Adrenal gland (tissue), 5 donors: ENCODE measurements around the gene NME9.
A peak's percentile ranks its signal among the peaks of the same experiment; 100 is the strongest.

Source experiments
- POLR2A ChIP-seq, 2 donors: fragments of 450-650 bp; IDR thresholded peaks; one replicate each; pipeline ENCODE4 v1.6.1; 2017; ENCODE audit warnings: antibody characterized with exemption in 2 of 2, mild to moderate bottlenecking in 2 of 2, moderate library complexity in 1 of 2
- TF ChIP-seq, protein P1 (sequence below), 6 experiments: fragments of 450-650 bp in 4 of 6; fragments of 200-600 bp in 2 of 6; sonication (generic) in 1 of 6; IDR thresholded peaks; 1 replicate in 5 of 6; 2 replicates in 1 of 6; pipeline versions ENCODE4 v1.5.1 to v1.8.0; 2016 to 2021; ENCODE audit warnings: antibody characterized with exemption in 6 of 6, mild to moderate bottlenecking in 2 of 6, moderate library complexity in 1 of 6
- donor health status: DM: no; HTN: no; CAD: no.

DNA sequence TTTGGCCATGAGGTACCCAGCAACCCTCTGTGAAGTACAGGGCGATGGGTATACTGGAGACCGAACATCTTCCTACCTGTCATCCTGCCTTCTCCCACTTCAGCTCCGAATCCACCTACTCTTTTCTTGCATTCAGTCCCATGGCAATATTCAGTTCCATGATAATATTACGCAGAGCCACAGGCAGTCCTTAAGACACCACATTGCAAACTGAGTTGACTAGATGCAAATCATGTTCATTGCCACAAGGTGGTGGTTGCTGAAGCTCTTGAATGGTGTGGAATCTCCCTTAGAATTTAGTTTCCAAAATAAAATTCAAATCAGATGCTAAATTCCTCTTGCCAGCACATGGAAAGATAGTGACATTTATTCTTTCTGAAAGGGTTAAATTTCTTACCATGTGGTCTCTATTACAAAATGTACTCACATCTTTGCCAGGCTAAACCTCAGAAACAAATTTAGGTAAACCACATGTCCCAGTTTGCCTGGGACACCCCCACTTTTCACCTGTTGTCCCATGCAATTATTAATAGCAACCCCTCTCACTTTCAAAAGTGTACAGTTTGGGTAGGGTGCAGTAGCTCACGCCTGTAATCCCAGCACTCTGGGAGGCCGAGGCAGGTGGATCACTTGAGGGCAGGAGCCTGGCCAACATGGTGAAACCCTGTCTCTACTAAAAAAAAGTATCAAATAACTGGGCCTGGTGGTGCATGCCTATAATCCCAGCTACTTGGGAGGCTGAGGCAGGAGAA, 1.7 kb upstream of the NME9 start:
- TF ChIP-seq, protein P1, sequence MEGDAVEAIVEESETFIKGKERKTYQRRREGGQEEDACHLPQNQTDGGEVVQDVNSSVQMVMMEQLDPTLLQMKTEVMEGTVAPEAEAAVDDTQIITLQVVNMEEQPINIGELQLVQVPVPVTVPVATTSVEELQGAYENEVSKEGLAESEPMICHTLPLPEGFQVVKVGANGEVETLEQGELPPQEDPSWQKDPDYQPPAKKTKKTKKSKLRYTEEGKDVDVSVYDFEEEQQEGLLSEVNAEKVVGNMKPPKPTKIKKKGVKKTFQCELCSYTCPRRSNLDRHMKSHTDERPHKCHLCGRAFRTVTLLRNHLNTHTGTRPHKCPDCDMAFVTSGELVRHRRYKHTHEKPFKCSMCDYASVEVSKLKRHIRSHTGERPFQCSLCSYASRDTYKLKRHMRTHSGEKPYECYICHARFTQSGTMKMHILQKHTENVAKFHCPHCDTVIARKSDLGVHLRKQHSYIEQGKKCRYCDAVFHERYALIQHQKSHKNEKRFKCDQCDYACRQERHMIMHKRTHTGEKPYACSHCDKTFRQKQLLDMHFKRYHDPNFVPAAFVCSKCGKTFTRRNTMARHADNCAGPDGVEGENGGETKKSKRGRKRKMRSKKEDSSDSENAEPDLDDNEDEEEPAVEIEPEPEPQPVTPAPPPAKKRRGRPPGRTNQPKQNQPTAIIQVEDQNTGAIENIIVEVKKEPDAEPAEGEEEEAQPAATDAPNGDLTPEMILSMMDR (IDR thresholded peaks at IDR 0.05): peak in 1 of 6 experiments; percentile 10
- no peak for TF ChIP-seq POLR2A (IDR thresholded peaks at IDR 0.05)
